ENCODE measurements around the gene FIG4.

GRCh38 chr6:109714166-109714565, 23.1 kb downstream of the FIG4 start:
- no peak for TF ChIP-seq SP1 (IDR thresholded peaks at IDR 0.05)
- no peak for TF ChIP-seq PKNOX1 (IDR thresholded peaks at IDR 0.05)
- TF ChIP-seq ARNT (IDR thresholded peaks at IDR 0.05) = no peak
- TF ChIP-seq FOXK2 (IDR thresholded peaks at IDR 0.05) = no peak
- no peak for TF ChIP-seq BHLHE40 (IDR thresholded peaks at IDR 0.05; ENCODE audit: borderline replicate concordance)
- no peak for TF ChIP-seq SUZ12 (IDR thresholded peaks at IDR 0.05)
- TF ChIP-seq ELF4 (IDR thresholded peaks at IDR 0.05) = no peak
- no peak for TF ChIP-seq HDGF (IDR thresholded peaks at IDR 0.05; ENCODE audit: borderline replicate concordance)
- TF ChIP-seq NFRKB (IDR thresholded peaks at IDR 0.05) = no peak
- TF ChIP-seq ZNF384 (IDR thresholded peaks at IDR 0.05) = no peak
